Smooth muscle cell of the brain vasculature (primary cell): ENCODE results near the gene RBBP8NL.

Source experiments
- DNase-seq: peaks from one replicate; pipeline ENCODE4 v3.0.0-alpha.2; 2012; ENCODE audit warnings: low read depth, low spot score

Gene RBBP8NL

DNA sequence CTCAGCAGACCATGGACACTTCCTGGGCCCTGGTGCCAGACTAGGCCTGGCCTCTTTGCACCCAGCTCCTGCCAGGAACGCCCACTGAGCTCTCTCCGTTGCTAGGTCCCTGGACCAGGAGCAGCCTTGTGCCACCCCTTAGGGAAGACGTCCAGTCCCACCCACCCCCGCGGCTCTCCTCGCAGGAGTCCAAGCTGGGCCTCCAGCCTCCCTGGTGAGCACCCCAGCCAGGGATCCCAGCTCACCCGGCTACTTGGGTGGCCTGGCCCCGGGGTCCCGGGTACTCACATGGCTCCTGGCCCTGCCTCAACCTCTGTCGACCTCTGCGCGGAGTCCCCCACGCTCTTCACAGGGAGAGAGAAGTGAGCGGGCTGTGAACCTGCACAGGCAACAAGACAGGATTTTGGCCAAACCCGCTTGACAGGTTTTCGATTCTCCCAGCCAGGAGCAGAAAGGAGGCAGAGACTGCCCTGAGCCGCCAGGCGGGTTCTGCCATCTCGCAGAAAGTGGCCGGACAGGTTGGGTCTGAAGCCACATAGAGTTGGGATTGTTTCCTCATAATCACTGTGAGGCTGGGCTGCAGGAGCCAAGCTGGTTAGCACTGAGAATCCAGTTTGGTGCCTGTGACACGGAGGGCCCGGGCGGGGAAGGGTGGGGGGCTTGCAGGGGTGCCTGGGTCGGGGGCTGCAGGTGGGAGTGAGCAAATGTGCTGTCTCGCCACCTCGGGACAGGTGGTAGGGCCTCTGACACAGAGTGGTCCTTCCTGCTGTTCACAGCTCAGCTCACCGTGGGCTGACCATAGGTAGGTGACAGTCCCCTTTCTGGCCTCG lies at the start of gene RBBP8NL:
Gene RBBP8NL, minus strand, starts transcription at position 368 of the 830 bp plus-strand sequence. CDS start 7,892 bp downstream, outside the sequence.
- DNase-seq: no peak

DNA sequence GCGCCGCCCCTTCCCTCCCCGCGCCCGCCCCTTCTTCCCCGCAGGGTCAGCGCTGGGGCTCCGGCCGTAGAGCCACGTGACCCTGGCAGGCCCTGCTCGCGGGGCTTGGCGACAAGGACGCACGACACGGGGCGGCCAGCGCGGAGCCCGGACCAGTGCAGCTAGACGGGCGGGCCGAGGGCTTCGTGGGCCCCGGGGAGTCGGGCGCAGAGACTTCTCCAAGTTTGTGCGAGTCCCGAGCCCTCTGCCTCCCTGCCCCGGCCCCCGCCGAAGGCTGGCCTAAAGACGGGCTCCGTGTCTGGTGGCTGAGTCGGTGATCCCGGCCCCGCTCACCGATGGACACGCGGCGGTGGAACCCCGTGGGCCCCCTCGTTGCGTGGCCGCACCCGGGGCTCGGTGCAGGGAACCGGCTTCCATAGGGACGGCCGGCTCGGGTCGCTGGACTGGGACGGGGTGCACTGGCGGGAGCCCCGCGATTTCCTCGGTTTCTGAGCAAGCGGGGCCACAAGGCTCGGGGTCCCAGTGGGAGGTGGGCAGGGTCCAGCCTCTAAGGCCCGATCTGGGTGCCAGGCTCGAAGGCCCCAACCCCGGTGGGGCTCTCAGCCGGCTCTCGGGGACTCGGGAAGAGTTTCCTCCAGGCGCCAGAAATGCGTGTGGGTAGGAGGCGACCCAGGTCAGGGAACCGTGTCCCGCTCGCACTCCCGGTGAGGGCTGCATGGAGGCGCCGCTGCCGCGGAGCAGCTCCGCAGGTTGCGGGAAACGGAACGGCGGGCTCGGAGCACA lies 48.9 kb upstream of the RBBP8NL start:
- DNase-seq: no peak

DNA sequence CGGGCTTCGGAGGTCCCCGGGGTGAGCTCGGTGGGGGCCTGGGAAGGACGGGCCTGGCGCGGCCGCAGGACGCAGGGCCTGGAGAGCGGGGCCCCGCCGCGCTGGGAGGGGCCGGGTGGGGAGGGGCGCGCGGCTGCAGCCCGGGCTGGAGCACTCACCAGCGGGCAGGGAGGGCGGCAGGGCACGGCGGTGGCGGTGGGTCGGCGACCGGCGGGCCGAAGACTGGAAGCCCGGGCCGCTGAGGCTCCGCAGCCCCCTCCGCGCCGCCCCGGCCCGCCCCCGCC lies 48.4 kb upstream of the RBBP8NL start, which contains the start of gene GATA5:
Gene GATA5, minus strand, starts transcription at position 224 of the 284 bp plus-strand sequence. CDS start 474 bp downstream, outside the sequence.
- no peak for DNase-seq

DNA sequence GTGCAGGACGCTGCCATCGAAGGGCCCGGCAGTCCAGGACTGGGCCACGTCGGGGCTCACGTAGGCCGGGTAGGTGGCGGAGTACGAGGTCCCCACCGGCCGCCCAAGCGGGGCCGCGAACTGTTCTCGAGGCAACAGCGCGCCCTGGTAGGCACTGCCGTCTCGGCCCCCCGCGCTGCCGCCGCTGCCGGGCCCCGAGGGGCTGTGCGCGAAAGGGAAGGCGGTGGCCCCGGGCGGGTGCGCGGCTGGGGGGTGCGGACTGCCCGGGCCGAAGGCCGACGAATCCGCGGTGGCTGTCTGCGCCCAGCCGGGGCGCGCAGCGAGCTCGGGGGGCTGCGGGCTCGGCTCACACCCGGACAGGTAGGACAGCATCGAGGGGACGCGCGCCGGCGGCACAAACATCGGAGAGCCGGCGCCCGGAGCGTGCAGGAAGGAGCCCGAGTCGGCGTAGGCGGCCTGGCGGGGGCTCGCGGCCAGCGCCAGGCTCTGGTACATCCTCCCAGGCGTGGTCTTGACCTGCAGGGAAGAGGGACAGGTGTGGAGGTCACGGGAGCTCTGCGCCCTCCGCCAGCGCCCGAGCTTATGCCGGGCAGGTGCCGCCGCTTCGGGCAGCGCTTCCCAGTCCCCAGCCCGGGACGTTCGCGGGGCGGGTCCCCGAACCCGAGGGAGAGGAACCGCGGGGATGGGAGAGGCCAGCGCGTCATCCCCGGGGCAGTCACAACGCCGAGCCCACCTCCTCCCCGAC lies 47.9 kb upstream of the RBBP8NL start:
- no peak for DNase-seq

DNA sequence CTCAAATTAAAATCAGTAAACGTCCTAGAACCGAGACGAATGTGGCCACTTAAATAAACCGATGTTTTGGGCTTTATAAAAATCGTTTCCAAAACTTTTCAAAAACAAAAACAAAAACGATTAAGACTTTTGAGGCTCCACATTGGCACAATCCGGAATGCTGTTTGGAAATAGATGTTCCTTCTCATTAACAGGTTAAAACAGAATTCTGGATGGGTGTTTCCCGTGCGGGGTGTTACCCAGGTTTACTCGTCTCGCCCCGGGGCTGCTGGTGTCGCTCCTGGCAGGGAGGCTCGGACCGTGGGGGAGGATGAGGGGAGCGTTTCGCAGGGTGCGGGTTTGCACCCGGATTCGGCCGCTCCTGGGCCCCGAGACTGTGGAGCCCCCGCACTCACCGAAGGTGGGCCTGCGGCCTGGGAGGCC lies 47.3 kb upstream of the RBBP8NL start:
- DNase-seq: no peak

GRCh38 chr20:62473717-62474603 lies 46.6 kb upstream of the RBBP8NL start:
- no peak for DNase-seq

DNA sequence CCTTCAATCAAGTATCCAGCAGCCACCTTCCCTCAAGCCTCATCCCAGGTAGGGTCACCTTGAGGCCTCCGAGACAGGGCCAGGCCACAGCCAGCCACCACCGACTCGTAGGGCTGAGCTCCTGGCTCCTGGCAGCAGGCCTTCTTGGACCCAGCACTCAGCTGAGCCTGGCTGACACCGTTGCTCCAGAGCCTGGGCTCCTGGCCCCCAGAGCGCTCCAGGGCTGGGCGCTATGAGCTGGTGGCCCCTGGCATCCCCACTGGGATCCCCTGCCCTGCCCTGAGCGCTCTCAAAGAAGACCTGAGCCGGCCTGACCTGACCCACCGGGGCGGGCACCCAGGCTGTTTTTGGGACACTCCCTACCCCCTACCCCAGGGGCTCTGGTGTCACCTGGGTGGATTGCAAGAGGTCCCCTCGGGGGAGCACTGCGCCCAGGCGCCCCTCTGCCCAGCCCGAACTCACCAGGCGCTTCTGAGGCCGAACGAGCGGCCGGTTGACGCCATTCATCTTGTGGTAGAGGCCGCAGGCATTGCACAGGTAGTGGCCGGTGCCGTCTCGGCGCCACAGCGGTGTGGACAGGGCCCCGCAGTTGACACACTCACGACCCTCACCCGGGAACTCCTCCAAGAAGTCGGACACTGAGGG lies 45.7 kb upstream of the RBBP8NL start:
- DNase-seq: no peak

- DNase-seq: no peak
Observed at GRCh38 chr20:62472138-62472940, 45.0 kb upstream of the RBBP8NL start.

- no peak for DNase-seq
Observed at GRCh38 chr20:62470459-62470858, 43.1 kb upstream of the RBBP8NL start.

DNA sequence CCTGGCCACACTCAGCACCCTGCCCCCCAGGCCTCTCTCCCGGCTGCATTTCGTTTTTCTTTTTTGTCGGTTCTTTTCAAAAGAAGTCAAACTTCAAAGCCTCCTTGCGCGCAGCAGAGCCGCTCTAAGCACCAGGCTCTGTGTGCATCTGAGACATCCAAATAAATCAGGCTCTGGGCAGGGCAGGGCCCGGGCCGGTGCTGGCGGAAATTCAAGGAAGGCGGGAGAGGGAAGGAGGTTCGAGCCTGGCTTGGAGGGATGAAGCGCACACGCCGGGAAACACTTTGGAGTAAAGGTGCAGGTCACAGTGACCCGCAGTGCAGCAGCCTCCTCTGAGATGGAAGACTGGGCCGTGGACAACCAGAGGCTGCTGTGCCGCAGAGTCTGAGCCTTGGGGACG lies 42.7 kb upstream of the RBBP8NL start:
- no peak for DNase-seq

GRCh38 chr20:62469352-62469751 lies 42.0 kb upstream of the RBBP8NL start:
- DNase-seq: no peak

- DNase-seq: no peak
Observed at GRCh38 chr20:62466806-62467537, 39.6 kb upstream of the RBBP8NL start.

- no peak for DNase-seq
Observed at GRCh38 chr20:62466072-62466760, 38.9 kb upstream of the RBBP8NL start.

GRCh38 chr20:62464990-62465389 lies 37.7 kb upstream of the RBBP8NL start:
- DNase-seq: no peak

GRCh38 chr20:62464425-62464770 lies 37.1 kb upstream of the RBBP8NL start:
- no peak for DNase-seq

- no peak for DNase-seq
Observed at GRCh38 chr20:62463651-62464424, 36.5 kb upstream of the RBBP8NL start.

DNA sequence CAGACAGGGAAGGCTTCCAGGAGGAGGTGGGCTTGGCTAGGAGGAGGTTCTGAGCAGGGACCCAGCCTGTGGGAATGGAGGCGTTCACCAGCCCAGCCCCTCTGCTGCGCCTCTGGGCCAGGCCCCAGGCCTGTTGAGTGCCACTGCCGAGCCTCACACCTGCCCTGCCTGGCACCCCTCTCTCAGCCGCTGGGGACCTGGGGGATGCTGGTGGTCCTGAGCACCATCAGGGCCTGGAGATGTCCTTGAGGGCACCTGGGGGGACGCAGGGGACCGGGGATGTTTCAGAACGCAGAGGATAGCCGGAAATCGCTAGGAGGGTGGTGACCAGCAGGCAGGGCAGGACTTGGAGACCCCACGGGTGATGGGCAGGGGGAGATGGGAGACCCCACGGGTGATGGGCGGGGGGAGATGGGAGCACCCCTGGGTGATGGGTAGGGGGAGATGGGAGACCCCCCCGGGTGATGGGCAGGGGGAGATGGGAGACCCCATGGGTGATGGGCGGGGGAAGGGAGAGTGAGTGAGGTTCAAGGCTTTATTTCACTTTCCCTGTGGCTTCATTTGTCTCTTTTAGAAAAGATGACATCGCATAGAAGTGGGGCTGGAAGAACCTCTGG lies 35.7 kb upstream of the RBBP8NL start:
- no peak for DNase-seq
